Measurements from ENCODE around the gene CLASRP.

Gene CLASRP

DNA sequence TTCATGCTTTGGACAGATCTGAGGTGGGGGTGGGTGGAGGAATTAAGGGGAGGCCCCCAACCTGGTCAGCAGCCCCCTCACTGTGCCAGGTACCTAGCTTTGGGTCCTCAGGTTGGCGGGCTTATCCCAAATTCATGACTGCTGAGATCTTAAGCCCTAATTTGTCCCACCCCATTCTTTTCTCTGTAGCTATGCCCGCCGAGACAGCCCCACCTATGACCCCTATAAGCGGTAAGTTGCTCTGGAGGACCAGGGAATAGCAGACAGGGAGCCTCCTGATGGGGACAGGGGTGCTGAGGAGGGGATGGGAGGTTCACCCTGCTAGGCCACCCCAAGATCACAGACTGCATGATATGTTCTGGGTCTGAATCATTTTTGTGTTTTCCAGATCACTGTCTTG lies 23.1 kb downstream of the CLASRP start:
- DNase-seq (ENCODE audit: low read depth, low spot score) = no peak

DNA sequence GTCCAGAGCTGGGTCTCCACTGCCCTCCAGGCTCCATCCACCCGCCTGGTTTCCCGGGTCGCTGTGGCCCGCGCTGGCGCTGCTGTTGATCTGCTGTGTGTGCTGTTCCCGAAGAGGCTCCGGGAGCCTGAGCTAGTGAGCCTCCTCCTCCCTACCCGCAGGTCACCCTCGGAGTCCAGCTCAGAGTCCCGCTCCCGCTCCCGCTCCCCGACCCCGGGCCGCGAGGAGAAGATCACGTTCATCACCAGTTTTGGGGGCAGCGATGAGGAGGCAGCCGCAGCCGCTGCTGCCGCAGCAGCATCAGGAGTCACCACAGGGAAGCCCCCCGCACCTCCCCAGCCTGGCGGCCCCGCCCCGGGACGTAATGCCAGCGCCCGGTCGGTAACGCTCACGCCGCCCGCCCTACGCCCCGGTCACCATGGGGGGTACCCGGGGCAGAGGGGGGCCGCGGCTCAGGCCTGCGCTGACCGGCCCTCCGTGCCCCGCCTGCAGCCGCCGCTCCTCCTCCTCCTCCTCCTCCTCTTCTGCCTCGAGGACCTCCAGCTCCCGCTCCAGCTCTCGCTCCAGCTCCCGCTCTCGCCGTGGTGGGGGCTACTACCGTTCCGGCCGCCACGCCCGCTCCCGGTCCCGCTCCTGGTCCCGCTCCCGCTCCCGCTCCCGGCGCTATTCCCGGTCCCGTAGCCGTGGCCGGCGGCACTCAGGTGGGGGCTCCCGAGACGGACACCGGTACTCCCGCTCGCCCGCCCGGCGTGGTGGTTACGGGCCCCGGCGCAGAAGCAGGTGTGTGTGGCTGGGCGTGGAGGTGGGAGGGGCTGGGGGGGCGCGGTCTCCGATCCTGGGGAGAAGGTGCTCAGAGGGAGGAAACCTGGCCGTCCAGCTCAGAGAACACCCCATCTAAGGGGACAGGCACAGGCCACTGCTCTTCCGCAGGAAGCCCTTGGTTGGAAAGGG lies 25.3 kb downstream of the CLASRP start:
- no peak for DNase-seq (ENCODE audit: low read depth, low spot score)

DNA sequence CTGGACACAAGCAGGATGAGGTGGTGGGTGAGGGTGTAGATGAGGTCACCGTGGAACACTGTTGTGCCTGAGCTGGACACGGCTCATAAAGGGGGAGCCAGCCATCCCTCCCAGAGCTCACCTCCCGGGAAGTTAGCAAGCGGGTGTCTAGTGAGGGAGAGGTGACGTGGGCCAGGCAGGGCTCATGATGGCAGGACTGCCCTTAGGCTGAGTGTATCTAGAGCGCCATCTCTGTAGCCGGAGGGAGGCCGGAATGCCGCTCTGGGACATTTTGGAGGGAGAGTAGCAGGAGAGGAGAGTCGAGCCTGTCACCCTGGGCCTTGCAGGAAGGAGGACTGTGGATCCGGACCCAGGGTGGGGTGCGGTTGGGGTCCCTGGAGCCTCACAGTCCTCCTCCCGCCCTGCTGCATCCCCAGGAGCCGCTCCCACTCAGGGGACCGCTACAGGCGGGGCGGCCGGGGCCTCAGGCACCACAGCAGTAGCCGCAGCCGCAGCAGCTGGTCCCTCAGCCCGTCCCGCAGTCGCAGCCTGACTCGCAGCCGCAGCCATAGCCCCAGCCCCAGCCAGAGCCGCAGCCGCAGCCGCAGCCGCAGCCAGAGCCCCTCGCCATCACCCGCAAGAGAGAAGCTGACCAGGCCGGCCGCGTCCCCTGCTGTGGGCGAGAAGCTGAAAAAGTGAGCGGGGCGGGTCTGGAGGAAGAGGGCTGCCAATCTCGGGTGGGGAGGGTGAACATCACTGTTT lies 28.2 kb downstream of the CLASRP start:
- no peak for DNase-seq (ENCODE audit: low read depth, low spot score)

DNA sequence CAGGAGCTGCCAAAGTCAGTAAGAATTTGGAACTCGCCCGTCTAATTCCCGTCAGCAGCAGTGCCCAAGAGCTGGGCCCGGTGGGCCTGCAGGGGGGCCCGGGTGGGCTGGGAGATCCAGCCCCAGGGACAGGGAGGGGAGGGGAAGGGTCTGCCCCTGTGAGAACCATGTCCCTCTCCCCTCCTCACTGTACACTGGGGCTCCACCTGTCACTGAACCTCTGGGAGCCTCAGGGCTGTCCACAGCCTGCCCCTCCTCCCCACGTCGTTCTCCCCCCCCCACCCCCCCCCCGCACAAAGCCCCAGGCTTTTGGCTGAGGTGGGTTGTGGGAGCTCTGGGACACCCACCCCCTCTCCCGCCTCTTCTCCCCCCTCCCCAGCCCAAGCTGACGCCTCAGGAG lies 29.2 kb downstream of the CLASRP start:
- no peak for DNase-seq (ENCODE audit: low read depth, low spot score)

DNA sequence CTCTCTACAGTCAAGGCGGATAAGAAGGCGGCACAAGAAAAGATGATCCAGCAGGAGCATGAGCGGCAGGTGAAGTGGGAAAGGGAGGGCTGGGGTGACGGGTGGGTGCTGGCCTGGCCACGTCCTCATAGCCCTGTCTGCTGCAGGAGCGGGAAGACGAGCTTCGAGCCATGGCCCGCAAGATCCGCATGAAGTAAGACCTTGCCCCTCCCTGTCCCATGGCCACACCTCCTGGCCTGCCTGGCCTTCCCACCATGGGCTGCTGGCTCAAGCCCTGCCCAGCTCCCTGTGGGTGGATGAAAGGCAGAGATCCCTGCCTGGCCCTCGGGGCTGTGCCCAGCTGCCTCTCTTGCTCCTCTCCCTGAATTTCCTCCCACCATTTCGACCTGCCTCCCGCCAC lies 30.2 kb downstream of the CLASRP start:
- DNase-seq (ENCODE audit: low read depth, low spot score) = no peak

DNA sequence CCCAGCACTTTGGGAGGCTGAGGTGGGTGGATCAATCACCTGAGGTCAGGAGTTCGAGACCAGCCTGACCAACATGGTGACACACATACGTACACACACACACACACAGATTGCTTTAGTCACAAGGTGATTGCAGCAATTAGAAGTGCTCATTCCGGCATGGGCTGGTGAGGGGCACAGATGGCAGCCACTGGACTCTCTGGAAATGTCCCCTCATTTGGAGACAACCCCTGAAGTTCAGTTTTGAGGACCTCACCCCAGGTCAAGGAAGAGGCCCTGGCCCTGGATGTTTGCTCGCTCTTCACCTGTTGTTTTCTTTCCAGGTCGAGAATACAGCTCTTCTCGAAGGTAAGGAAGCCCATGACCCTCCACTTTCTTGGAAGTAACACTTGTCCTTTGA lies 31.4 kb downstream of the CLASRP start:
- no peak for DNase-seq (ENCODE audit: low read depth, low spot score)

DNA sequence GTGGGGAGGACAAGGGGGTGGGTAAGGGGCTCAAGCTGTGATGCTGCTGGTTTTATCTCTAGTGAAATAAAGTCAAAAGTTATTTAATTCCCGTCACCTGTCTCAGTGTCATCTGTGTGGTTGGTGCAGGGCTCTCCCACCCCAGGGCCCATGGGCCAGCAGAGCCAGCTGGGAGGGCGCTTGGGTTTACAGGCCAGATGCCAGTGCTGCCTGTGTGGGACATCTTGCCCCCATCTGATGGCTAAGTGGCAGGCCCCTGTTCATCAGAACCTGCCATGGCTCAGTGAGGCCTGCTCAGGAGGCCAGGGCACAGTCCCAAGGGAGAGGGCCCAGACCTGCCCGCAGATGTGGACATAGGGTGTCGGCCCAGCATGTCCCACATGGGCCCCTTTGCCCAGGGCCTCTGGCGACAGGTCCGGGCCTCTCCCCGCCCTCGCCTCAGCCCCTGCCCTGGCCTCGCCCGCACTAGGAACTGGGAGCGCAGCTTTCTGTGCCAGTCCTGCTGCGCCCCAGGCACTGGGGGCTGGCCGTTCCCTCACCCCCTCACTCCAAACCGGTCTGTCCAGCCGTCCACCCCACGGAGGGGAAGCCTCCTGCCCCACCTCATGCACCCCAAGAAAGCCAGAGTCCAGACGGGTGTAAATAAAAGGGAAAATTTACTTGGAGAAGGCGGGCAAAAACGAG lies 32.2 kb downstream of the CLASRP start:
- no peak for DNase-seq (ENCODE audit: low read depth, low spot score)

DNA sequence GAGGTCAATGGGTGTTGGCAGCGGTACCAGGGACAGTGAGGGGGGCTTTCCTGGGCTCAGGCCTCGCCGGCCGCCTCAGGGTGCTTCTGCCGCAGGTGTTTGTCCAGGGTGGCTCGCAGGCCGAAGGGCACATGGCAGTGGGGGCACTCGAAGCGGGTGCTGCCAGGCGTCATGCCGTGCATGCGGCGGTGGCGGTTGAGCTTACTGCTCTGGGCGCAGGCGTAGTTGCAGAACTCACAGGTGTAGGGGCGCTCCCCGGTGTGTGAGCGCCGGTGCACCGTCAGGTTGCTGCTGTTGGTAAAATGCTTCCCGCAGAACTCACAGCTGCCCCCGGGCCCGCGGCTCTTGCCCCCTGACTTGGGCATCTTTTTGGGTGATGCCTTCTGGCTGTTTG lies 32.7 kb downstream of the CLASRP start:
- DNase-seq (ENCODE audit: low read depth, low spot score) = no peak

DNA sequence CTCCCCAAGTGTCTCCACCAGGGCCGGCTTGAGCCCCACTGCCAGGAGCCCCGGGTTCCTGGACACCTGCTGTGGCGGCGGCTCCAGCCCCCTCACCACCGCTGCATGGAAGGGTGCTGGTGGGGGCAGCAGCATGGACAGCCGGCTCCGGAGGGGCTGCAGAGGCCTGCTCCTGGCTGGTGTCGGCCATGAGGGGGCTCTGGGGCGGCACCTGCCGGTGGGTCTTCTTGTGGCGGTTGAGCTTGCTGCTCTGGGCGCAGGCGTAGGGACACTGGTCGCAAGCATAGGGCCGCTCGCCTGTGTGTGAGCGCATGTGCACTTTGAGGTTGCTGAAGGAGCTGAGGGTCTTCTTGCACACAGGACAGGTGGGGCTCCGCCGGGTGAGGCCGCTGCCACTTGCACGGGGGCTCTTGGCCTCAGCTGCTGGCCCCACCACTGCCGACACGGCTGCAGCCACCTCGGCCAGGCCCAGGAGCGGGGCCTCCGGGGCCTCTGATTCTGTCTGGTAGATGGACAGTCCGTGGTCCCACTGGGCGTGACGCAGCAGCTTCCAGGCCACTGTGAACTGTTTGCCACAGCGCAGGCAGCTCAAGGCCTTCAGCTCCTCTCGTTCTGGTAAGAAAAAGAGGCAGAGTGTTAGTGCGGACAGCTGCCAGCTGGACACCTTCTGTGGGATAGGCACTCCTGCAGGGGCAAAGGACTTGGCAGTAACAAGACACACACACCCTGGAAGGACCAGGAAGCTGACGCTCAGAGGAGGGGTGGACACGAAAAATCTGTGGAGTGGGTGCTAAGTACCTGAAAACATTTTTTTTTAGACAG lies 33.3 kb downstream of the CLASRP start:
- no peak for DNase-seq (ENCODE audit: low read depth, low spot score)

DNA sequence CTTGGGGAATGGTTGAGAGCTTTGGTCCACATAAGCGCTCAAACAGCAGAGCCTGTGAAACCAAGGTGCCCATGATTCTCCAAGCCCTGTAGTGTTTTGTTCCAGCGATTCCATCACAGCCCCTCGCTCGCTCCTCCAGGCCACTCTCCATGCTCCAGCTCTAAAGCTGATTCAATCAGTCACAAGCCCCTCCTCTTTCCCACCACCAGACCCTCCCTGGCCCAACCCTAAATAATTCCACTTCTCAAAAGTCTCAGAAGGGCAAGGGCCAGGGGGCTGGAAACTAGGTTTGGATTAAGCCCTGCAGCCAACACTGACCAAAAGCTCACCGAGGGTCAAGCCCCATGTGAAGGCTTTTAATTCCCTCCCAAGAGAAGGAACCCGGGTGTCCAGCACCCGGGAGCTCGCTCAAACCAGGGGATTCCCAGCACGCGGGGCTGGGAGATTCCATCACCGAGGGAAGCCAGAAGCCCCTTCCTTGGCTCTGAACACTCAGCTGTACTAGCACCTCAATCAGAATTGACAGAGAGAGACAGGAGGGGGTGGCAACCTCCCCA lies 36.0 kb downstream of the CLASRP start:
- no peak for DNase-seq (ENCODE audit: low read depth, low spot score)

DNA sequence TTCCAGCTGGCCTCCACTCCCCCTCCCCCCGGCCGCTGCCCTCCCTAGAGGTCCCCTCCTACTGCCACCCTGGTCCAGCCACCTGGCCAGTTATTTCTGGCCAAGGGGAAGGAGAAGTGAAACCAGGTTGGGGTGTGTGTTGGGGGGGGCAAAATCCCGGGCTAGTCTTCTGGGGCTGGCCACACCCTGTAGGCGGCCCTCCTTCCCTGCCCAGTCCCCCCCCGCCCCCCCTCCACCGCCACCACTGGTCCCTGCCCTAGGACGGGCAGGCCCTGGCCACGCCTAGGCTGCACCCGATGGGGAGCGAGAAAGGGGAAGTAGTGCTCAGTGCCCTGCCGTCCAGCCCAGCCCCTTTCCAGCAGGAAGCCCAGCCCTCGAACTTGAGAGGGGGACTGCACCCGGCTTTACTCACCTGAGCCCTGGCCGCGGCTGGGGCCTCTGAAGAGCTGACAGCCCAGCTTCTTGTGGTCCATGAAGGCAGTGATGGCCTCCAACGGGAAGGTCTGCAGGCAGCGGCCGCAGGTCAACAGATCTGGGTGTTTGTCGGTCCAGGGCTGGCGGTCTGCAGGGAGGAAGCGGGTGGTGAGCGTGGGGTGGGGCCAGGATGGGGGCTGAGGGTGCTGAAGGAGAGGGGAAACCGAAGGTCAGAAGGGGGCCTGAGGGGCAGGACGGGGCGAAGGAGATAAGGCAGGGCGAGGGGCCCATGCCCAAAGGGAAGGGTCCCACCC lies 36.6 kb downstream of the CLASRP start:
- no peak for DNase-seq (ENCODE audit: low read depth, low spot score)

DNA sequence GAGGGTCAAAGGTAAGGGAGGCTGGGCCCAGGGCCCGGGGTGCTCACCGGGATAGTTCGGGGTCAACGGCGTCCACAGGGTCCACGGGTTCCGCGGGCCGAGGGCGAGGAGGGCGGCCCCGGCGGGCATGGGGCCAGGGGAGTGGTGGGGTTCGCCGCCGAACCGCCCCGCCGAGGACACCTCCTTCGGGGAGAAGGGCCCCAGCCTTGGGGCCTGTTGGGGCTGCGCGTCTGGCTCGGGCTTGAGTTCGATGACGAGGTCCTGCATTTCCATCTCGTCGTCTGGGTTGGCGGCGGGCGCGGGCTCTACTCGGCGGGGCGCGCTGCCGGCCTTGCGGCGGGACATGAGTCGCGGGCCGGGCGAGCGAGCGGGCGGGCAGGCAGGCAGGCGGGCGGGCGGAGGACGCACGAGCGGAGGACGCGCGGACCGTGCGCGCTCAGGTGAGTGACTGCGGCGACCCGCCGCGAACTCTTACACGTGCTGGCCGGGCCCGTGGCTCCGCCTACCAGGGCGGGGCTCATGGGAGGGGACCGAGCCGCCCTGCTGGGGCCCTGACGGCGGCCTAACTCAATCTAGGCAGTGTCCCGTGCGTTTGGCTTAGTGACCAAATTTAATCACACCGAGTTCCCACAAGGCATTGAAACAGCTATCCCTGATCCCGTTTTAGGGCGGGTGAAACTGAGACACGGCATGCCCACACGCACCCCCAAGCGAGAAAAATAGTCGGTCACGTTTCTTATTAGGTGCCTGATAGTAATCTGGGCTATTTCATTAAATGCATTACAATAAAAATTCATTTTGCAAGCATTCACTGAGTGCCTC lies 37.4 kb downstream of the CLASRP start, which contains the start of gene ZNF296:
ZNF296 (minus strand) TSS at position 450 of the 822 bp plus-strand sequence; CDS start at position 345, 105 bp downstream.
- no peak for DNase-seq (ENCODE audit: low read depth, low spot score)

DNA sequence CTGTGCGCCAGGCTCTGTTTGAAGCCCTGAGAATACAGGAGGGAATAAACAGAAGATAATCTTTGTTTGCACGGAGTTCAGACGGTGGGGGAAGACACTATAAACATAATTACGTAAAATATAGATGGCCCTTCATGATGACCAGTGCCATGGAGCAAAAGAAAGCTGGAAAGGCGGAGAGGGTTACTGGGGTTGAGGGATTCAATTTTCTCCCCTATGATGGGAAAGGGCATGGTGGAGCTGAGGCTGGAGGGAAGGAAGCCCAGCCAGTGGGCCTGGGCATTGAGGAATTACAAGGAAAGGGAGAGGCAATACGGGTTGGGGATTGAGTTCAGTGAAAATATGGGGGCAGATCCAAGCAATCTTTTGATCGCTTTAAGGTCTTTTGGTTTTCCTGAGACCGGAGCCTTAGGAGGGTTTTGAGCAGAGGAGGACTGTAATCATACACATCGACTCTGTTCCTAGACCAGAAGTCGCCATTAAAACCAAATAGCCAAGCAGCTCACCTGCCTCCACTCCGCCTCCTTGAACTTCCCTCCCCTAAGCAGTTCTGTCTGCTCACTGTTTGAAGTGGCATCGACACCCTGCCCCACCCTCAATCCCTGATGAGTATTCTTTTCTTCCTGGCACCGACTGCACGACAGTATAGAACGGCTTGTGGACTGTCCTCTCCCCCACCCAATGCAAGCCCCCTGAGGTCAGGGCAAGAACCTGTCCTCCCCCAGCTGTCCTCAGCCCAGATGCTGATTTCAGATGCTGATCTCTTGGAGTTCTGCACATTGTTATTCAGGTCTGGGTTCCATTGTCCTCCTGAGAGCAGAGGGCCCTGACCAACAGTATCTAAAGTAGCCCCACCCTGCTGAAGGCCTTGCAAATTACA lies 38.2 kb downstream of the CLASRP start:
- no peak for DNase-seq (ENCODE audit: low read depth, low spot score)

DNA sequence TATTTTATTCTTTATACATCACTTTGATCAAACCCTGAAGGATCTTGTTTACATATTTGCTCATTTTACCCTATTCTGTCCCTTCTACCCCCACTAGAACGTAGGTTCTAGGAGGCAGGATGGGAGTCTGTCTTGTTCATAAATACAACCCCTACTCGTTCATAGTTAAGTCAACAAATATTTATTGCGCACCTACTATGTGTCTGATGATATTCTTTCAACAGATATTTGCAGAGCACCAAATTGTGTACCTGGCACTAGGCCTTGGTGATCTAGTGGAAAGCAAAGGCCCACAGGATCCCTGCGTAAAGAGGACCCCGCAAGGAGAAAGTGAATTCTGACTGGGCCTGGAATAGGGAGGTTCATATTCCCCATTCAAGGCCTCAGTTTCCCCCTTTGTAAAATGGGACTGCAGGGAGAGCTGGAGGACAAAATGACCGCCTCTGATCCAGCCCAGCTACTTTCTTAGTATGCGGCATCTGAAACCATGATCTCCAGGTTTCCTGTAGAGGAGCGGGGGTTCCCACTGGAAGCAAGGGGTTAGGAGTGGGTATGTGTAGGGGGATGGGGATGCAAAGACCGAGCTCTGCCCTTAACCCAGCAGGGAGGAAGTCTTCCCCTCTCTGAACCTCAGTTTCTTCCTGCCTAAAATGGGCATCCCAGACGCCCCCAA lies 39.7 kb downstream of the CLASRP start:
- no peak for DNase-seq (ENCODE audit: low read depth, low spot score)

DNA sequence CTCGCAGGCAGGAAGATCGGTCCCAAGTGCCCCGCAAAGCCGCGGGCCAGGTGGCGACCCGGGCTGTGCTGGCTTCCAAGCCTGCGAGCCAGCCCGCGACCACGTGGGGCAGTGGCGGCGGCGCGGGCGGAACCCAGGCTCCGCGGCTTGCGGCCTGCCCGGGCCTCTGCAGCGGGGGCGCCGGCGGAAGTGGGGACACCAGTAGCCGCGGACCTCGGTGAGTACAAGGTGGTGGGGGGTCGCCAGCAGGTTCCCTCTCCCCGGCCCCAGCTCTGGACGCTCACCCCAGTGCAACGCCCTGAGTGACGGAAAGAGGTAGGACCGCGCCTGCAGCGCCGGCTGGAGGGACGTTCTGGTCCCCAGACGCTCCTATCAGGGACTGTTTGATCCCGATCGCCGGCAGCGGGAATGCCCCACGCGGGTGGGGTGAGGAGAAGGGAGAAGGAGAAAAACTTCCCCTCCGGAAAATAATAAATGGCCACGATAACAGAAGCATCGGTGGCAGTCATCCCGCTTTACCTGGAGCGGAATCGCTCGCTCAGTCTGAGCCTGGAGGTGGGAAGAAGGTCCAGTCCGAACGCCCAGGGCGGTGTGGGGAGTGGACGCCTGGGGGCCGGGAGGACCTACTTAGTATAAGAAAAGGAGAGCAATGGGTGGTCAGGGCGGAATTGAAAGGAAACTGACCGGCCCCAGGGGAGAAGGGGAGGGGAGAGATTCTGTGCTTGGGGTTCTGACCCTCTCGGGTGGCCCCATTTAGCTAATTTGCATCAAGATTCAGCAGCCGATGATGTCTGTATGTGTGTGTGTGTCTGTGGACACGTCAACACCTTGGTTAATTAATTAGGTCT lies 40.4 kb downstream of the CLASRP start, which contains the start of gene GEMIN7:
GEMIN7 (plus strand) TSS at position 198 of the 848 bp plus-strand sequence. CDS start 10,855 bp downstream, outside the sequence.
- no peak for DNase-seq (ENCODE audit: low read depth, low spot score)

DNA sequence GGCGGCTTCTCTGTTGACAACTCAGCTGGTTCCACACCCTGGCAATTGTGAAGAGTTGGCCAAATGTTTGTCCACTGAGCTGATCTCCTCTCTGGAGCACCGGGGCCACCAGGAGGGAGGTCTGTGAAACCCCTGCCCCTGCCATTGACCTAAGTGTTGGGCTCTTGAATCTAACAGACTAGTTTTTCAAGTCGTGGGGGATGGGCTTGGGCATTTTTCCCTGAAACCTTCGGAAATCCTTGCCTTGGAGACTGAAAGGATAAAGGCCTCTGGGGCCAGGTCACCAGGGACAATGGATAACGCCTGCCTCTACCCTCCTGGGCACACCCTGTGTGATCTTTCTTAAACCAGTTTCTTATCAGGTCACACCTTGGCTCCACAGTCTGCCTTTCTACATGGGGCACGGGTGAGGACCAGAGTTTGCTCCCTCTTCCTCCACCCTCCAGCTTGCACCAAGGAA lies 41.1 kb downstream of the CLASRP start:
- no peak for DNase-seq (ENCODE audit: low read depth, low spot score)

DNA sequence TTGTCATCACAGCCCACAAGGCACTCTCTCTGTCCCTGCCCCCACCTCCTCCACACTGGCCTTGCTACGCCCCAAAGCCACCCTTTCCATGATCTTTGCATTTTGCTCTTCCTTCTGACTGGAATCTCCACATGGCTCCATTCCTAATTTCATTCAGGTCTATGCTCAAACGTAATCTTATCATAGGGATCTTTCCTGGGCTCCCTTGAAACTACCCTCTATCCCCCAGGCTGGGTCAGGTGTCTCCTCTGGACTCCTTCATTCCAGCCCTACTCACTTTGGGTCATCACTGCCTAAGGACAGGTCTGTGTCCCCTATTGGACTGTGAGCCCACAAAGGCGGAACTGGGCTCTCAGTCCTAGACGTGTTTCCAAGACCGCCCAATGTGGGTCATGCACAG lies 43.3 kb downstream of the CLASRP start:
- no peak for DNase-seq (ENCODE audit: low read depth, low spot score)
